Left renal pelvis (tissue), 4 donors: ENCODE results near the gene DUOX2. TPM values are rescaled to one million over a fixed set of nuclear protein-coding genes. Genes with fewer than 3 reads are reported as not detected.

Experiments used
- DNase-seq, 4 donors: peaks; one replicate each; pipeline ENCODE4 v3.0.0-alpha.2; 2013; ENCODE audit warnings: low read depth in 4 of 4, low spot score in 3 of 4
- polyA plus RNA-seq, 4 donors: library from polyadenylated mRNA; unstranded; fragments of 120-200 nt; gene quantifications; one replicate each; pipeline ENCODE4 v1.2.1, GENCODE V29; 2013; ENCODE audit not compliant: insufficient read length in 4 of 4

The DUOX2 gene
- polyA plus RNA-seq, result under 1 TPM; 0.06 to 0.22 (median 0.10) TPM

- no peak for DNase-seq
Measured at GRCh38 chr15:45114076-45114750, at the start of gene DUOX2, which contains the start of gene DUOXA2. Gene DUOX2 (minus strand): TSS chr15:45114172. CDS start chr15:45113411, 761 bp downstream. Gene DUOXA2 (plus strand): TSS chr15:45114326. CDS start chr15:45114606, 280 bp downstream.

- DNase-seq, result no peak
Measured at GRCh38 chr15:45163508-45163856, 49.5 kb upstream of the DUOX2 start.

- peak in 3 of 4 donors; percentile 45 to 58 (median 57) for DNase-seq
Measured at GRCh38 chr15:45162771-45163507, 49.0 kb upstream of the DUOX2 start.

- no peak for DNase-seq
Measured at GRCh38 chr15:45161666-45162065, 47.7 kb upstream of the DUOX2 start.

GRCh38 chr15:45157974-45158373 is 44.0 kb upstream of the DUOX2 start:
- DNase-seq, result no peak

- DNase-seq, result no peak
Measured at GRCh38 chr15:45156744-45157455, 42.9 kb upstream of the DUOX2 start.

GRCh38 chr15:45155739-45156138 is 41.8 kb upstream of the DUOX2 start:
- no peak for DNase-seq

GRCh38 chr15:45151998-45152828 is 38.2 kb upstream of the DUOX2 start:
- DNase-seq, result no peak

- no peak for DNase-seq
Measured at GRCh38 chr15:45150997-45151396, 37.0 kb upstream of the DUOX2 start.

- DNase-seq, result no peak
Measured at GRCh38 chr15:45150481-45150880, 36.5 kb upstream of the DUOX2 start.

GRCh38 chr15:45149060-45149459 is 35.1 kb upstream of the DUOX2 start:
- DNase-seq, result no peak

GRCh38 chr15:45148076-45149059 is 34.4 kb upstream of the DUOX2 start:
- DNase-seq, result no peak

GRCh38 chr15:45147606-45148005 is 33.6 kb upstream of the DUOX2 start:
- no peak for DNase-seq

GRCh38 chr15:45146405-45146804 is 32.4 kb upstream of the DUOX2 start:
- DNase-seq, result no peak

GRCh38 chr15:45144775-45145174 is 30.8 kb upstream of the DUOX2 start:
- no peak for DNase-seq

GRCh38 chr15:45143946-45144345 is 30.0 kb upstream of the DUOX2 start:
- DNase-seq, result no peak

GRCh38 chr15:45143056-45143455 is 29.1 kb upstream of the DUOX2 start:
- no peak for DNase-seq

GRCh38 chr15:45141386-45141785 is 27.4 kb upstream of the DUOX2 start:
- no peak for DNase-seq

- DNase-seq, result no peak
Measured at GRCh38 chr15:45140557-45141250, 26.7 kb upstream of the DUOX2 start.
